ENCODE results near the gene UBE2G2.

Gene UBE2G2

GRCh38 chr21:44789880-44790279 is 11.7 kb downstream of the UBE2G2 start:
- no peak for TF ChIP-seq CTCF (IDR thresholded peaks at IDR 0.05; ENCODE audit: low read depth, low read length, missing control alignments)
- H3K4me3 ChIP-seq (ENCODE audit: low read depth, low read length), result no peak overlapping the region
- no peak for DNase-seq (ENCODE audit: low read depth)

GRCh38 chr21:44785620-44786335 is 15.8 kb downstream of the UBE2G2 start:
- DNase-seq (ENCODE audit: low read depth), result no peak

GRCh38 chr21:44784810-44785209 is 16.8 kb downstream of the UBE2G2 start:
- no peak overlapping the region for H3K4me3 ChIP-seq (ENCODE audit: low read depth, low read length)
- TF ChIP-seq CTCF (IDR thresholded peaks at IDR 0.05; ENCODE audit: low read depth, low read length, missing control alignments), result no peak
- DNase-seq (ENCODE audit: low read depth), result no peak

More at GRCh38 chr21:44785620-44786335, 15.8 kb downstream of the UBE2G2 start:
- no peak for TF ChIP-seq CTCF (IDR thresholded peaks at IDR 0.05; ENCODE audit: low read depth, low read length, missing control alignments)
- no peak overlapping the region for H3K4me3 ChIP-seq (ENCODE audit: low read depth, low read length)

- no peak overlapping the region for H3K4me3 ChIP-seq (ENCODE audit: low read depth, low read length)
- DNase-seq (ENCODE audit: low read depth), result no peak
- TF ChIP-seq CTCF (IDR thresholded peaks at IDR 0.05; ENCODE audit: low read depth, low read length, missing control alignments), result no peak
Measured at GRCh38 chr21:44783020-44783696, 18.5 kb downstream of the UBE2G2 start.

GRCh38 chr21:44780767-44781459 is 20.7 kb downstream of the UBE2G2 start:
- TF ChIP-seq CTCF (IDR thresholded peaks at IDR 0.05; ENCODE audit: low read depth, low read length, missing control alignments), result no peak
- no peak for DNase-seq (ENCODE audit: low read depth)
- H3K4me3 ChIP-seq (ENCODE audit: low read depth, low read length), result no peak overlapping the region

GRCh38 chr21:44780137-44780502 is 21.5 kb downstream of the UBE2G2 start:
- TF ChIP-seq CTCF (IDR thresholded peaks at IDR 0.05; ENCODE audit: low read depth, low read length, missing control alignments), result no peak
- no peak overlapping the region for H3K4me3 ChIP-seq (ENCODE audit: low read depth, low read length)
- DNase-seq (ENCODE audit: low read depth), result no peak

Data from GM12864 (cell line).